CD4-positive, alpha-beta T cell treated with Interleukin-6 at 100 ng/mL for 8 hours (primary cell): Measurements from ENCODE around the gene ANKFY1.
"Not testable (repeated sequence)": the region's sequence is repeated elsewhere in the genome, so short reads cannot be mapped to it uniquely, and the experiment has no call there.

Experiments used
- DNase-seq: peaks from one replicate; pipeline ENCODE4 v3.0.0-alpha.2; 2020; ENCODE audit warnings: mixed read lengths, low spot score

Gene ANKFY1

GRCh38 chr17:4215882-4216570 lies 47.8 kb downstream of the ANKFY1 start:
- DNase-seq: no peak

GRCh38 chr17:4214157-4214556 lies 49.6 kb downstream of the ANKFY1 start:
- DNase-seq: no peak

- no peak for DNase-seq
Observed at GRCh38 chr17:4209611-4210010, 54.2 kb downstream of the ANKFY1 start.

GRCh38 chr17:4208238-4208637 lies 55.5 kb downstream of the ANKFY1 start:
- no peak for DNase-seq

GRCh38 chr17:4206962-4207361 lies 56.8 kb downstream of the ANKFY1 start:
- DNase-seq: no peak

GRCh38 chr17:4205917-4206316 lies 57.9 kb downstream of the ANKFY1 start:
- no peak for DNase-seq

- no peak for DNase-seq
Observed at GRCh38 chr17:4204710-4205173, 59.0 kb downstream of the ANKFY1 start.

GRCh38 chr17:4204190-4204589 lies 59.6 kb downstream of the ANKFY1 start:
- DNase-seq: no peak

GRCh38 chr17:4201226-4201625 lies 62.6 kb downstream of the ANKFY1 start:
- no peak for DNase-seq

- peak; percentile 32 for DNase-seq
Observed at GRCh38 chr17:4199818-4200402, 63.9 kb downstream of the ANKFY1 start.

- DNase-seq: no peak
Observed at GRCh38 chr17:4198995-4199394, 64.8 kb downstream of the ANKFY1 start.

- no peak for DNase-seq
Observed at GRCh38 chr17:4195306-4195705, 68.5 kb downstream of the ANKFY1 start.

GRCh38 chr17:4194796-4195195 lies 69.0 kb downstream of the ANKFY1 start:
- DNase-seq: no peak

GRCh38 chr17:4190791-4191190 lies 73.0 kb downstream of the ANKFY1 start:
- DNase-seq: not testable (repeated sequence)

GRCh38 chr17:4189280-4189679 lies 74.5 kb downstream of the ANKFY1 start:
- DNase-seq: no peak

GRCh38 chr17:4188076-4188475 lies 75.7 kb downstream of the ANKFY1 start:
- DNase-seq: no peak

- no peak for DNase-seq
Observed at GRCh38 chr17:4187076-4187475, 76.7 kb downstream of the ANKFY1 start.

GRCh38 chr17:4186357-4186881 lies 77.4 kb downstream of the ANKFY1 start:
- no peak for DNase-seq

GRCh38 chr17:4185656-4186055 lies 78.1 kb downstream of the ANKFY1 start:
- DNase-seq: no peak

- no peak for DNase-seq
Observed at GRCh38 chr17:4184811-4185210, 79.0 kb downstream of the ANKFY1 start.

- no peak for DNase-seq
Observed at GRCh38 chr17:4182043-4182442, 81.7 kb downstream of the ANKFY1 start.

- DNase-seq: no peak
Observed at GRCh38 chr17:4180791-4181190, 83.0 kb downstream of the ANKFY1 start.

- DNase-seq: no peak
Observed at GRCh38 chr17:4179071-4179470, 84.7 kb downstream of the ANKFY1 start.

GRCh38 chr17:4178651-4179050 lies 85.1 kb downstream of the ANKFY1 start:
- no peak for DNase-seq
